NCI-H1436 (cell line): ENCODE results near the gene ITPR2.
"Not testable (repeated sequence)": the region's sequence is repeated elsewhere in the genome, so short reads cannot be mapped to it uniquely, and the experiment has no call there.

Experiments
- DNase-seq: peaks from one replicate; lab custom pipeline; 2025; lab: John Stamatoyannopoulos, UW

The ITPR2 gene

DNA sequence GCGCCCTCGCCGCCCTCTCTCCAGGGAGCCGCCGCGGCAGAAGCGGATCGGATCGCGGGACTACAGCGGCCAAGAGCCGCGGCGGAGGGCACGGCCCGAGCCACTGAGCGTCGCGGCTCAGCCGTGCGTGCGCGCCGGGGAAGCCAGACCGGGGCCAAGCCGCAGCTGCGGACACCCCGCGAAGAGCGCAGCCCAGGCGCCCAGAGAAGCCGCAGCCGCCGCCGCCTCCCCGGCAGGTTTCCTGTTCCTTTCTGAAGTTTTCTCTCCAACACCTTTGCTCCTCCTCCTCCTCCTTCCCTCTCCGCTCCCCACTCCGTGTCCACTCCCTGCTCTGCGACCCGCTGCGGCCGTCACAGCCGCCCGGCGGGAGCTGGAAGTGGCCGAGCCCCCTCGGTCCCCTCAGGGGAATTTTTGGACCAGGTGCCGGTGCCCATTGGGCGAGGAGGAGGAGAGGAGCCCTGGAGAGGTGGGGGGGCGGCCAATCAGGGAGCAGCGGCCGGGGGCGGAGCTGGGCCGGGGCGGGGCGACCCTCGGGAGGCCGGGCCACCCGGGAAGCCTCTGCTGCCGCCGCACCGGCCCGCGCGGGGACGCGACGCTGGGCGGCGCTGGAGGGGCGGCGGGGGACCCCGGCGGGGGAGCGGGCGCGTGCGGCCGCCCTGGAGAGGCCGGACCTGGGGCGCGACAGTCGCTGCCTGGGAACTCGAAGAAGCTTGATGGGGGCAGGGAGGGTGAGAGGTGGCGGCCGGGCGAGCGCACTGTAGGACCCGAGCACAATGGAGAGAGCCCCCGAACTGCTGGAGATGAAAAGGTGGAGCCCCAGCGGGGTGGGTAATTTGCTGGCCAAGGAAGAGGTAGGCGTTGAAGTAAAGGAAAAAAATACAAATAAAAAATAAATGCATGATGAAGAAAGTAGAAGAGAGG is at the start of gene ITPR2:
Gene ITPR2 (minus strand): TSS at position 373 of the 921 bp plus-strand sequence. CDS start 413 bp downstream, outside the sequence.
- peak; percentile 91 for DNase-seq

DNA sequence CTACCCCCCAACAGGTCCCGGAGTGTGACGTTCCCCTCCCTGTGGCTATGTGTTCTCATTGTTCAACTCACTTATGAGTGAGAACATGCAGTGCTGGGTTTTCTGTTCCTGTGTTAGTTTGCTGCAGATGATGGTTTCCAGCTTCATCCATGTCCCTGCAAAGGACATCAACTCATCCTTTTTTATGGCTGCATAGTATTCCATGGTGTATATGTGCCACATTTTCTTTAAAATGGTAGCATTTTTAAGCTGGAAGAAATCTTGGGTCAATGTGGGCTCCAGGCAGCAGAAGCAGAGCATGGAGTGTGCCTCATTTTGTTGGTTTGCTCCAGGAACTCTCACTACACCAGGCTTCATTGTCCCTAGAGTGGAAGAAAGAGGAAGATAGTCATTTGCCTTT is 47.6 kb upstream of the ITPR2 start:
- DNase-seq = no peak

DNA sequence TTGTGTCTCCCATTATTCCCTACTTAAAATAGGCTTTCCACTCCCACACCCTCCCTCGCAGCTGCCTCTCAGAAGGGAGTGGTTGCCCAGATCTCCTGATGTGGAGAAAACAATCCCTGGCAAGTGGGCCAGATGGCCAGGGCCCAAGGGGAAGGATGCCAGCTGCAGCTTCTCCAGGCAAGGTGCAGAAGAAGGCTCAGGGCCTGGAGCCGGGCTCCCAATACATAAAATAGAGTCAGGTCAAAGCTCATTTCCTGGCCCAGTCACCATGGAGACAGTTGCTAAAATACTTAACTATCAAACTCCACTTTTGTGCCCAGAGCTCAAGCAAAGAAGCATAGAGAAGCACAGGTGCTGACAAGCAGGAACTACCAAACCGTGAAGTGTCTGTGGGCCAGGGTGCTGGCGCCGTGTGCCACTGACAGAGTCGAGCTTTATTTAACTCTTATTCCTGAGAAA is 45.7 kb upstream of the ITPR2 start:
- no peak for DNase-seq

DNA sequence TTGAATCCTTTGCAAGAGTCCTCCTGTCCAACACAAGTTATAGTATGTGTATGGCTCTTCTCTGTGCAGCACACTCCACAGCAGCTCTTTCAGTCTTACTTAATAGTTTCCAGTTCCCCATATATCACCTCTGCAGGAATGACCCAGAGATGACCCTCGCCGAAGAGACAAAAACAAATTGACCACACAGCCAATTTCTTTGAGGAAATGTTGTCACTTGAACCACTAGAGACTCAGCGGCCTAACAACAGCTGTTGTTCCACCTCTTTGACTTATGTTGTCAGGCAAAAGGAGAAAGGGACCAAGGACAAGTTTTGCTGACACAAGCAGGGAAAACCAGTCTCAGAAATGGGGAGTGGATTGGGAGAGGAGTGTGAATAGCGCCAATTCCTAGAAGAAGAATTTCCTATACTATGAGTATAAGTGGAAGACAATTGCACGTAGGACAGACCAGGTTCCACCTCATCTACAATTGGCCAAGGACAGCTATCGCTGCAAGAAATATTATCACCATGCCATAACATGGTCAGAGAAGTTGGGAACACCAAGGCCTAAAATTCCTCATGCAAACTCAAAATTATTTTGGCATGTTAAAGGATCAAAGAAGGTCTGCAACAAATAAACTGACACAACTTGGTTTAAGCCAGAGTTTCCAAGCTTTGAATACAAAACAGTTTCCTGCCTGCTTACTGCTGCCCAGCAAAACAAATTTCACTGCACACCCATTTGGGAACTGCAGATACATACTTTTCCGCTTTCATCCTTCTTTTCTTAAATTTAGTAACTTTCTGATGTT is 41.7 kb upstream of the ITPR2 start:
- DNase-seq = no peak

DNA sequence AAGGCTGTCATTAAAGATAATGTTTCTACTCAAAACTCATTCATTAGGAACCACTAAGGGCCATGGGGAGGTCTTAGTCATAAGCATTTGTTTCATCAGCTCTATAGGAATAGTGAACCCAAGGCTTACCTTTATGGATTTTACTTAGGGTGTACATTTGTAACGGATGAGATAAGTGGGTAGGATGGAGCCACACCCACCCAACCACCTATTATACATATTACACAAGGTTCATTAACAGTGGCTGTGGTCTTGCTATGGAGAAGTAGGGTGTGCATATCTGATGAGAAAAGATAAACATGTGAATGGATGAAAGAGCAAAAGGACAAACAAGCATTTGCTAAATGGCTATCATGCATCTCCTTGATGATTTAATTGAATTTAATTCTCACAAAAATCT is 39.6 kb upstream of the ITPR2 start:
- DNase-seq = peak; percentile 78

DNA sequence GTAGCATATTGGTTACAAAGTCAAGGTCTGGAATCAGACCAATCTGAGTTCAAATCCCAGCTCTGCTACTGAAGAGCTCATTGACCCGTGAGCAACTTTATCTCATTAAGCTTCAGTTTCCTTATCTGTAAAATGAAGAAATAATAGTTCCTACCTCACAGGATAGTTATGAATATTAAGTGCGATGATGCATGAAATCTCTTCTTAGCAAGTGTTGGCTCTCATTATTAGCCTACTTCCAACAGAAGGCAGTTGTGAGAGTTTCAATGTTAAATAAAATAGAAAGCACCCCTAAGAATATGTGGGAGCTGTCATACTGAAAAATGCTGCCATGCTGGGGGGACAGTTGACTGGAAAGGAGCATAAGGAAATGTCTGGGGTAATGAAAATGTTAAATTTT is 39.0 kb upstream of the ITPR2 start:
- DNase-seq = no peak

DNA sequence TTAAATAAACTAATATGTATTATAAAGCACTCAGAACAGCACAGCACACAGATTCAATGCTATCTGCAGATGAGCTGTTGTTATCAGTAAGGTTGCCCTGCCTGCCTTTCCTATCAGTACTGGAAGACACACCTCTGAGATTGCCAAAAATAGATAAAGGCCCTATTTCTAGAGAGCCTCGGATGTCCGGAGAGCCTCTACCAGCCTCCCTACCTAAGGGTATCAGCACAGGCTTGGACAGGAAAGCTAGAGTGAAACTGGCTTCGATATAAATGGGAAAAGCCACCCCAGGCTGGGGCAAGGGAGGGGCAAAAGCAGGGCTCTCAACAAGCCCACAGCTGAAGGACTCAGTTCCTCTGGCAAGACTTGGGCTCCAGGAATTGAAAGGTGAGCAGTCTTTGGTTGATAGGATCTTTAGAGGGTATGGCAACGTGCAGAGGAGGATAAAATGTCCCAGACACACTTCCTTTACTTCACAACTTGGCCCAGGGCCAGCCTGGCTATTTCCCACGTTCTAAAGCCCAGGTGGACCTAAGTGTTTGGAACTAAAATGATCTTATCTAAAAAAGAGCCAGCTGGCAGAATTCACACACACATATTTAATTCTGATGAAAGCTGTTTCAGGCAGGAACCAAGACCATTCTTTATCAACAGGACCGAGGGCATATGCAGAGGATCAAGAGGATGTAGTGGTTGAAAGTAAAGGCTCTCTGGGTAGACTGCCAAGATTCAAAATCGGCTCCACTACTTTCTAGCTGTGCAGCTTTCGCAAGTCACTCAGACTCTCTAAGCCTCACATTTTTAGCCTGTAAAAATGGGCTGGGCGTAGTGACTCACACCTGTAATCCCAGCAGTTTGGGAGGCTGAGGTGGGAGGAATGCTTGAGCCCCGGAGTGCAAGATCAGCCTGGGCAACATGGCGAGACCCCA is 37.8 kb upstream of the ITPR2 start:
- DNase-seq = no peak

DNA sequence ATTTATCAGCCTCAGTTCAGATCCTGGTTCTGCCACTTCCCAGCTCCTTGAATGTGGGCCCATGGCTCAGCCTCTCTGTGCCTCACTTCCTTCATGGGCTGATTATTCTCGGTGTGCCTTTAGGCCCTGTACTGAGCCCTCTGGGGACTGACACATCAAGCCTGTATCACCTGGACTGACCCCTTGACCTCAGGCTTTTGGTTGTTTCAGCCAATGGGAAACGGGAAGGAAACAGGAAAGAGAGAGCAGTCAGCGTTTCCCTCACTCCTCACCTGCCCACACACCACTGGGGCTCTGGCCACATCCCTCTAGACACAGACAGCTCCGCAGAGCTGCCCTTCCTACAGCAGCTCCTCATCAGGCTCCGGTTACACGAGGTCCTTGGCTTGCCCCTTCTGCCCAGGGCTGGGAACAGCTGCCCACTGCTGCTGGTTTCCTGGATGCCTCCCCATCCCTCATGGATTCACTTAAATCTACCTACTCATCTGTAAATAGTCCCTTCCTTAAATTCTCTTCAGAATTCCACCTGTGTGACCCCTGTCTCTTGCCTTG is 37.0 kb upstream of the ITPR2 start:
- no peak for DNase-seq

DNA sequence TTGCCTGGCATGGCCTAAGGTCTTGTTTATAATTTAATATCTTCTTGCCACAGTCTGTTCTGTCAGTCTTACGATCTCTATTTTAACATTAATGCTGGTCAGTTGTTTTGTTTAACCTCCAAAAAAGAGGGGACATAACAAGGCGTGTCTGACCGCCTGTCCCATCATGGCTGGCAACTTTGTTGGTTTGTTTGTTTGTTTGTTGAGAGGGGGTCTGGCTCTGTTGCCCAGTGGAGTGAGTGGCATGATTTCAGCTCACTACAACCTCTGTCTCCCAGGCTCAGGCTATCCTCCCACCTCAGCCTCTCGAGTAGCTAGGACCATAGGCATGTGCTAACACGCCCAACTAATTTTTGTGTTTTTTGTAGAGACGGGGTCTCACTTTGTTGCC is 36.1 kb upstream of the ITPR2 start:
- DNase-seq = no peak

DNA sequence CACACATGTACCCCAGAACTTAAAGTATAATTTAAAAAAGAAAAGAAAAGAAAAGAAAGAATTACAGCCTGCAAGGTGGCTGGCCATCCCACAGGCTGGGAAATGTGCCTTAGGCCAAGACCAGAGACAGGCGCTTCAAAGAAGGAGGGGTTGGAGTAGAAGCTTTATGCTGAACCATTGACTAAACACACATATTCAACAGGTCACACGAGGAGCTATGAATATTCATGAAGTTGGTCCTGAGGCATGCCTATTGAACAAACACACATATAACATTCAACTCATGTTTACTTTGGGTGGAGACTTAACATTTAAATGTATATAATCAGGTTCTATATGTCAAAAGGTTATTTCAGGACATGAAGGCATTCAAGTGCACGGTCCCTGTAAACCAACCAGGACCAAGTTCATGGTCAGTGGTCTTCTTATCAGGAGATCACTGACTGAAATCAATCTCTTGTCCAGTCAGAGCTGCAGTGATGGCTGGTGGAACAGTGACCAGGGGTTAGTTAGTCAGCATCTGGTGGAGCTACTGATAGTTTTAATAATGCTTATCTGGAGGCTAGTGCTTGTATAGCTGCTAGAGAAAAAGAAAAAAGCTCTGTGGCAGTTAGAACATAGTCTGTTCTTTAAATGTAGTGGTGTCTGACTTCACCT is 35.6 kb upstream of the ITPR2 start:
- no peak for DNase-seq

DNA sequence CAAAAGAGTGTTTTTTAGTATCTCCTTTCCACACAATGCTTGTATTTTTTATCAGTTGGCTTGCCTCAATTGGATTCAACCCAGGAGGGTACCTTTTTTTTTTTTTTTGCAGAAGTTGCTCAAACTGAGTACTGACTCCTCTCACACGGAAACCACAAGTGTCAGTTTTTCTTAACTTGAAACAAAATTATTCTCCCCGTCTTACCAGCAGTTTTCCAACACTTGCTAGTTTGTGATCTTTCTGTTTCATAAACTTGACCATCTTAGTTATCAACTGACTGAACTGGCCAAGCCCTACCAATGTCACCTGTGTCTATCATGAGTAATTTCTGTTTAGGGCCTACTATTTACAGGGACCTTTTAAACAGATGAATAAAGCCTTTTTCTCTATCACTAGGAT is 34.1 kb upstream of the ITPR2 start:
- no peak for DNase-seq

DNA sequence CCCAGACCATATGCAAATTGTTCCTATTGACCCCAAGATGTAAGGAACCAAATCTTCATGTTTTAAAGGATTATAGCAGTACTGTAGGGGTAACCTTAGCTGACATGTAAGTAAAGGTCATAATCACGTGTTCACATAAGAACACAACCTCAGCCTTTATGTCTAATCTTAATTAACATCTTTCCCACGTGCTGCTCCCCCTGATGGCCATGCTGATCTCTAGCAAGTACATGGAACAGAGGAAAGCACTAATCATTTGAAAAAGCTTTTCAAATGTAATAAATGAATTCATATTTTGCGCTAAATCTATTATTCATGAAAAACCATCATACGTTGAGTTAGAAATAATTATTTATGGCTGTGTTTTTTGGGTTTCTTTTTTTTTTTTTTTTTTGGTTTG is 30.5 kb upstream of the ITPR2 start:
- no peak for DNase-seq

DNA sequence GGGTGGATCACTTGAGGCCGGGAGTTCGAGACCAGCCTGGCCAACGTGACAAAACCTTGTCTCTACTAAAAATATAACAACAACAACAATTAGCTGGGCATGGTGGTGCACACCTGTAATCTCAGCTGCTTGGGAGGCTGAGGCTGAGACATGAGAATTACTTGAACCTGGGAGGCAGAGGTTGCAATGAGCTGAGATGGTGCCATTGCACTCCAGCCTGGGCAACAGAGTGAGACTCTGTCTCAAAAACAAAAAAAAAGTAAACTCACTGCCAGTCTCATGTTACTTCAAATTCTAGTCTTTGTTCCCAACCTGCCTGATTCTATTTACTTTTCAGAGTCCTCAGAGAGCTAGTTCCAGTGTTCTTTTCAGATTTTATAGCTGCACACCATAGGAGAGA is 29.8 kb upstream of the ITPR2 start:
- not testable (repeated sequence) for DNase-seq

DNA sequence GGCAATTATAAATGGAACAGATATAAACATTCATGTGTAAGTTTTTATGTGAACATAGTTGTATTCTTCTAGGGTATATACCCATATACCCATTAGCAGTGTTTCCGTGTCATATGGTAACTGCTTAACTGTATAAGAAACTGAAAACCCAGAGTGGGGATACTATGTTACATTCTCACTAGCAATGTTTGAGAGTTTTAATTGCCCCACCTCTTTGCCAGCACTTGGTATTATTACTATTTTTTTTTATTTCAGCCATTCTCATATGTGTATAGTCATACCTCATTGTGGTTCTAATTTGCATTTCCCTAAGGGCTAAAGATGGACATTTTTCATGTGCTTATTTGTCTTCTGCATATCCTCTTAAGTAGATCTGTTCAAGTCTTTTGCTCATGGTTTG is 28.7 kb upstream of the ITPR2 start:
- no peak for DNase-seq

DNA sequence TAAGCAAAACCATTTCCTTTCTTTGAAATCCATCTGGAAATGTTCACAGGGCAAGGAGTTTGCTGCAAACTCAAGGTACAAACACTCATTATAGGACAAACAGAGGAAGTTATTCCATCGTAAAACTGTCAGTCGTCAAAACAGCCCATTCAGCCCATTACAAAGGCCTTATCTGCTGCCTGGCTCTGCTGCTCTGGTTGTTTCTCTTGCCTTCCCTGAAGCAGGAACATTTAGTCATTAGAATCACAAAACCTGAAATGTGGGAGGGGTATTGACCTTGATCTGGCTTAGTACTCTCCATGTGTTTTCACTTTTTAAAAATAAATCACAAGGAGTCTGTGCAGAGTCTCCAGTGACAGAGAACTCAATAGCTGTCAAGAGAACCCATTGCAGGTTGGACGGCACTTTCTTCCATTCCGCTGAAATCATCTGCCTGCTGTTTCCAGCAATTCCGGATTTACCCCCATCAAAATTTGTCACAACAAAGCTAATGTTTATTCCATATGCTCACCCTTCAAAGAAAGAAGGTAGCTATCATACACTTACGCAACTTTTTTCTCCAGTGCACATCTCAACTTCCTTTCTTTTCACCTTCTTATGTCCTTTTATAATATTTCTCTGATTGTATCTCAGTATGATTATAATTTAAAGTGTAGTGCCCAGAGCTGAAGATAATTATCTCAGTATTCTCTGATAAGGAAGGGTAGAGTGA is 24.6 kb upstream of the ITPR2 start:
- DNase-seq = no peak

DNA sequence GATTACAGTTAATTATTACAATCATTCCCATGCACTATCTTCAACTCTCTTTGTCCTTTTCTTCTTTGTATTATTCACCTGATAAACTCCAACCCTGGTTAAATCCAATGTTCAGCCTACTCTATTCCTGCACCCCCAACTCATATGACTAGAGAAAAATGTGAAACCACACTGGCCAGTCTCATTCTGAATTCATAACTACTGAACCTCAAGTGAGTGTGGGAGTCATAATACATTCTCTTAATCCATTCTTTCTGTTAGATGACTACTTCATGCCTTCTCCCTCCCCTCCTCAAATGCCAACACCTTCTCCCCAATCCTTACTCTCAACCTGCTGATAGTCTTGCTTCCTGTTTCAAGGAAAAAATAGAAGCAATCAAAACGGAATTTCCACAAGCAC is 22.3 kb upstream of the ITPR2 start:
- DNase-seq = no peak

DNA sequence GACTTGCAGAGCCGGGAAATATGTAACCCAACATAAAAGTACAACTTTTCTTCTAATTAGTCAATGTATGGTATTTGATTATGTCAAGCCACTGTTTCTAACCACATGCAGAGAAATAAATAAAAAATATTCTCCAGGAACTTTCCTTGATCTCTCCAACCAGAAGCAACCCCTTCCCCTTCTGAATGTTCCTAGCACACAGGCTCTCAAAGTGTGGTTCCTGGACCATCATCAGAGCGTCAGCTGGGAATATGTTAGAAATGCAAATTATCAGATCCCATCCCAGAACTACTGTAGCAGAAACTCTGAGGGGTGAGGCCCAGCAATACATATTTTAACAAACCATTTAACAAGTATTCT is 21.0 kb upstream of the ITPR2 start:
- DNase-seq = no peak

DNA sequence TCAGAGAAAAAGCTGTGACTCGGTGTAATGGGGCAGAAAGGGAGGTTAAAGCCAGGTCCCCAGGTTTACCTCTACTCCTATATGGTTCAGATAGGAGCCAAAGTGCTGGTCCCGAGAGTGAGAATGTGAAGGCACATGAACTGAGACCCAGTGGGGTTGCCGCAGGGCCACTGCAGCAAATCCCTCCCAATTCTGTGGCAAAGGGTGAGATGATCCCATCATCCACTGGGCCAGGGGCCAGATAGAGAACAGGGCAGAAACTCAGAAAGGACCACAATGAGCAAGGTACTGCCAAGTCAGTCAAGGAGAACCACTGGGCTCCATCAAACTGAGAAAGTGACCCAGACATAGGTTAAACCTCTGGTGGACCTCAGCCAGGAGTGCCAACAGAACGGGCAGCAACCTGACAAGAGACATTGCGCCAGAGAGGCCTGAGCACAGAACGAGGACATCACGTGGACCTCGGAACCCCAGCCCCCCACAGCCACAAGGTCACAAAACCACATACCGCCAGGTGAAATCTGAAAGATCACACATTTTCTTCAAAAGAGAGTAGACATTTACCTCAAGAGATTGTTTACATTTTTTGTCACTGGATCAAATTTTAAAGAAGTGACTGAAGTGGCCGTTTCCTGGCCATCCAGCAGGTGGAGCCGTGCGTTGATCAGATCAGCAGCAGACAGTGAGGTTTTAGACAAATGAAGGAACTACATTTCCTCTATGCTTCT is 20.5 kb upstream of the ITPR2 start:
- DNase-seq = peak; percentile 32

DNA sequence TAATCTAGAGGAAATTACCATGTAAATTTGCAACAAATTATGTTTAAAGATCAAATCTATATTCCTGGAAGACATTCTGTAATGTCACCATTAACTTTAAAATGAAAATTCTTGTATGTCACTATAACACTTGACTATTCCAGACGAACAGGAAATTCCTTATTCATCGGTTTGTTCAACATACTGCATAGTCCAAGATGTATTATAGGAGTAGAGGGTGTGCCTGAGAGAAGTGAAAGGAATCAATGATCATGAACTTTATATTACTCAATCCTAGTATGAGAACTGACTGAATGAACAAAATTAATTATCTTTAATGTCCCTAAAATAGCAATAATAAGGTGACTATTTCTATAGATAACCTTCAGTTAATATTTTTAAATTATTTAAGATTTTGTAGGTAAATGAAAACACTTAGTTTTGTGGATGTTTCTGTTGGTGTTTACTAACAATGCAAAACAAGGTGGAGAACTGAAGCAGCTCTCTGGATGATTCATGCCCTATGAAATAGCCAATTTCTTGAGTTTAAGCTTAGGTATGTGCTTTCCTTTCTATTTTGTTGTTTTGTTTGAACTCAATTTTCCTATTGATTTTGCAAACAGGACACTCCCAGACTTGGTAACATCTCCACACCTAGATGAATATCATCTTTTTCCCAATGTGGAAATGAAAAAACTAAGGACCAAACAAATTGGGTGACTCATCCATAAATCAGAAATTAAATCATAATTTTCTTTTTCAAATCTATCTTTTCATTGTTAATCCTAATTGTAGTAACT is 18.2 kb upstream of the ITPR2 start:
- no peak for DNase-seq
